ENCODE measurements around the gene CMTR2.

- TF ChIP-seq CTCF (conservative IDR thresholded peaks at IDR 0.05; ENCODE audit: low read depth, low read length) (no peak), CEBPB (IDR thresholded peaks at IDR 0.05; ENCODE audit: low read depth, low read length) (no peak), MAFK (IDR thresholded peaks at IDR 0.05; ENCODE audit: low read depth, low read length) (no peak), MAZ (IDR thresholded peaks at IDR 0.05; ENCODE audit: borderline replicate concordance, low read depth, low read length) (no peak), RAD21 (IDR thresholded peaks at IDR 0.05; ENCODE audit: low read length) (no peak), POLR2A (IDR thresholded peaks at IDR 0.05; ENCODE audit: low read depth, low read length) (no peak), RCOR1 (IDR thresholded peaks at IDR 0.05; ENCODE audit: insufficient replicate concordance, low read length) (no peak), RFX5 (IDR thresholded peaks at IDR 0.05; ENCODE audit: low read depth, low read length) (no peak), MXI1 (IDR thresholded peaks at IDR 0.05; ENCODE audit: borderline replicate concordance, low read depth, low read length) (no peak), SMC3 (IDR thresholded peaks at IDR 0.05; ENCODE audit: low read depth, low read length) (no peak)
- TF ChIP-seq, protein P1, sequence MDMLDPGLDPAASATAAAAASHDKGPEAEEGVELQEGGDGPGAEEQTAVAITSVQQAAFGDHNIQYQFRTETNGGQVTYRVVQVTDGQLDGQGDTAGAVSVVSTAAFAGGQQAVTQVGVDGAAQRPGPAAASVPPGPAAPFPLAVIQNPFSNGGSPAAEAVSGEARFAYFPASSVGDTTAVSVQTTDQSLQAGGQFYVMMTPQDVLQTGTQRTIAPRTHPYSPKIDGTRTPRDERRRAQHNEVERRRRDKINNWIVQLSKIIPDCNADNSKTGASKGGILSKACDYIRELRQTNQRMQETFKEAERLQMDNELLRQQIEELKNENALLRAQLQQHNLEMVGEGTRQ (IDR thresholded peaks at IDR 0.05; ENCODE audit: low read depth, low read length), result no peak
These were observed 48.4 kb upstream of the CMTR2 start for GRCh38 chr16:71337631-71338030.
